ENCODE results near the gene CUL5. TPM values are rescaled to one million over a fixed set of nuclear protein-coding genes. Genes with fewer than 3 reads are reported as not detected.
"Not testable (repeated sequence)": the region's sequence is repeated elsewhere in the genome, so short reads cannot be mapped to it uniquely, and the experiment has no call there.

The CUL5 gene
- polyA plus RNA-seq, 1 donor (not counting 4 experiments of a cell fraction or from before 2014, with no cell fraction given), result 15.1 TPM

DNA sequence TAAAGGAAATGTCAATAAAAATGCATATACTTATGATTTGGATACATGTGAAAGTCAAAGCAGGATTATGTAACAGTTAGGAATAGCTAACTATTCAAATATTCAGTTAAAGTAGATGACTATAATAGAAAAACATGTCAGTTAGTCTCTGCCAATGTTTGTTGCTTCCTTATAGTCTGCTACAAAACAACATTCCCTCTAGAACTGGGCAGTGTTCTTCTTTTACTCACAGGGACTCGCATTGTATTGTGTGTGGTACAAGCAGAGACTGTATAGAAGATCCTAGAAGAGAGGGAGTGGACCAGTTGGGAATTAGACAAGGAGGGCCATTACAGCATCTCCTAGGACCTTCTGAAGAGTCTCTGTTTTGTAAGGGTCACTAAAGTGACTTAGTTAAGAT lies 123.3 kb downstream of the CUL5 start:
- Histone ChIP-seq H3K36me3 (ENCODE audit: control insufficient read depth in 2 of 2, extremely low read depth in 1 of 2, insufficient read depth in 2 of 2, low read length in 2 of 2) (peaks cover 1 to 4% of the 10 kb centered on the region in 2 experiments), H3K9me3 (ENCODE audit: control insufficient read depth, low read depth, low read length) (no peaks in the 10 kb centered on the region), H2AFZ (ENCODE audit: control insufficient read depth, low read length) (no peak overlapping the region), H4K20me1 (ENCODE audit: control insufficient read depth, extremely low read depth, insufficient read depth, low read length) (no peaks in the 10 kb centered on the region), H3K27ac (ENCODE audit: control insufficient read depth, insufficient read depth, low read length) (no peak overlapping the region), H3K4me2 (ENCODE audit: control insufficient read depth, extremely low read depth, insufficient read depth, low read depth, low read length) (no peak overlapping the region), H3K79me2 (ENCODE audit: control insufficient read depth, insufficient read depth, low read length) (peaks cover 3% of the 10 kb centered on the region), H3K9ac (ENCODE audit: control insufficient read depth, extremely low read depth, insufficient read depth, low read length) (no peak overlapping the region), H3K4me3 (ENCODE audit: control insufficient read depth in 2 of 3, extremely low read depth in 1 of 3, insufficient read depth in 2 of 3, low read depth in 1 of 3, low read length in 3 of 3) (no peak overlapping the region), H3K4me1 (ENCODE audit: control insufficient read depth, extremely low read depth, insufficient read depth, low read length) (peaks cover 3% of the 10 kb centered on the region), H3K9me1 (ENCODE audit: control insufficient read depth, extremely low read depth, insufficient read depth, low read length) (no peaks in the 10 kb centered on the region), H3K27me3 (ENCODE audit: control insufficient read depth, extremely low read depth, insufficient read depth, low read length) (no peaks in the 10 kb centered on the region)
- DNase-seq (ENCODE audit: low read depth, low spot score) (no peak), FAIRE-seq (no peak)
- dilution Hi-C loops (cut with MboI; ENCODE audit: extremely low pct_ligation_motif_present, low sequenced_read_pairs), result no loop called here
- no peak for TF ChIP-seq EZH2 (IDR thresholded peaks at IDR 0.05; ENCODE audit: low read length)
- TF ChIP-seq, protein P1, sequence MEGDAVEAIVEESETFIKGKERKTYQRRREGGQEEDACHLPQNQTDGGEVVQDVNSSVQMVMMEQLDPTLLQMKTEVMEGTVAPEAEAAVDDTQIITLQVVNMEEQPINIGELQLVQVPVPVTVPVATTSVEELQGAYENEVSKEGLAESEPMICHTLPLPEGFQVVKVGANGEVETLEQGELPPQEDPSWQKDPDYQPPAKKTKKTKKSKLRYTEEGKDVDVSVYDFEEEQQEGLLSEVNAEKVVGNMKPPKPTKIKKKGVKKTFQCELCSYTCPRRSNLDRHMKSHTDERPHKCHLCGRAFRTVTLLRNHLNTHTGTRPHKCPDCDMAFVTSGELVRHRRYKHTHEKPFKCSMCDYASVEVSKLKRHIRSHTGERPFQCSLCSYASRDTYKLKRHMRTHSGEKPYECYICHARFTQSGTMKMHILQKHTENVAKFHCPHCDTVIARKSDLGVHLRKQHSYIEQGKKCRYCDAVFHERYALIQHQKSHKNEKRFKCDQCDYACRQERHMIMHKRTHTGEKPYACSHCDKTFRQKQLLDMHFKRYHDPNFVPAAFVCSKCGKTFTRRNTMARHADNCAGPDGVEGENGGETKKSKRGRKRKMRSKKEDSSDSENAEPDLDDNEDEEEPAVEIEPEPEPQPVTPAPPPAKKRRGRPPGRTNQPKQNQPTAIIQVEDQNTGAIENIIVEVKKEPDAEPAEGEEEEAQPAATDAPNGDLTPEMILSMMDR (optimal IDR thresholded peaks at IDR 0.05 in 1 of 3, IDR thresholded peaks at IDR 0.05 in 1 of 3, conservative IDR thresholded peaks at IDR 0.05 in 1 of 3; ENCODE audit: extremely low read depth in 1 of 3, insufficient read depth in 2 of 3, low read length in 3 of 3), result no peak

DNA sequence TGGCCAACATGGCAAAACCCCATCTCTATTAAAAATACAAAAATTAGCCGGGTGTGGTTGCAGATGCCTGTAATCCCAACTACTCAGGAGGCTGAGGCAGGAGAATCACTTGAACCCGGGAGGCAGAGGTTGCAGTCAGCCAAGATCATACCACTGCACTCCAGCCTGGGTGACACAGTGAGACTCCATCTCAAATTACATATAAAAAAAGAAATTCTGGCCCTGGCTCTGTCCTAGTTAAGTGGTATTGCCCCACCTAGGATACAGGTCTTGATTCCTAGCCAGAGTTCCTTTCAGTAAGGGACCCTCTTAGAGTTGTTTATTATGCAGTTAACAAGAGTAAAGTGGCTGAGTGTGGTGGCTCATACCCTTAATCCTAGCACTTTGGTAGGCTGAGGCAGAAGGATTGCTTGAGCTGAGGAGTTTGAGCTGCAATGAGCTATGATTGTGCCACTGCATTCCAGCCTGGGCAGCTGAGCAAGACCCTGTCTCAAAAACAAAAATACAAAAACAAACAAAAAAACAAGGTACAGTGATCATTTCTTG lies 124.4 kb downstream of the CUL5 start:
- not testable (repeated sequence) for H3K36me3 ChIP-seq (ENCODE audit: control insufficient read depth in 2 of 2, extremely low read depth in 1 of 2, insufficient read depth in 2 of 2, low read length in 2 of 2); FAIRE-seq

More for the DNA sequence above, 124.4 kb downstream of the CUL5 start:
- H3K4me3 ChIP-seq (ENCODE audit: control insufficient read depth in 2 of 3, extremely low read depth in 1 of 3, insufficient read depth in 2 of 3, low read depth in 1 of 3, low read length in 3 of 3); DNase-seq (ENCODE audit: low read depth, low spot score); H3K4me1 ChIP-seq (ENCODE audit: control insufficient read depth, extremely low read depth, insufficient read depth, low read length); H2AFZ ChIP-seq (ENCODE audit: control insufficient read depth, low read length); H4K20me1 ChIP-seq (ENCODE audit: control insufficient read depth, extremely low read depth, insufficient read depth, low read length); H3K9ac ChIP-seq (ENCODE audit: control insufficient read depth, extremely low read depth, insufficient read depth, low read length); H3K9me3 ChIP-seq (ENCODE audit: control insufficient read depth, low read depth, low read length); H3K4me2 ChIP-seq (ENCODE audit: control insufficient read depth, extremely low read depth, insufficient read depth, low read depth, low read length); H3K79me2 ChIP-seq (ENCODE audit: control insufficient read depth, insufficient read depth, low read length); H3K27me3 ChIP-seq (ENCODE audit: control insufficient read depth, extremely low read depth, insufficient read depth, low read length); H3K27ac ChIP-seq (ENCODE audit: control insufficient read depth, insufficient read depth, low read length); H3K9me1 ChIP-seq (ENCODE audit: control insufficient read depth, extremely low read depth, insufficient read depth, low read length); dilution Hi-C loops (cut with MboI; ENCODE audit: extremely low pct_ligation_motif_present, low sequenced_read_pairs): not testable (repeated sequence)
